HG03342 (cell line): ENCODE data around the gene TMPRSS11B.
"Not testable (repeated sequence)": the region's sequence is repeated elsewhere in the genome, so short reads cannot be mapped to it uniquely, and the experiment has no call there.

Experiments used
- ATAC-seq: cut with Tn5 transposase; IDR thresholded peaks from one replicate; pipeline ENCODE4 v1.9.1; 2021; ENCODE audit warnings: mild to moderate bottlenecking, moderate library complexity; ENCODE audit not compliant: unreplicated experiment

The TMPRSS11B gene

DNA sequence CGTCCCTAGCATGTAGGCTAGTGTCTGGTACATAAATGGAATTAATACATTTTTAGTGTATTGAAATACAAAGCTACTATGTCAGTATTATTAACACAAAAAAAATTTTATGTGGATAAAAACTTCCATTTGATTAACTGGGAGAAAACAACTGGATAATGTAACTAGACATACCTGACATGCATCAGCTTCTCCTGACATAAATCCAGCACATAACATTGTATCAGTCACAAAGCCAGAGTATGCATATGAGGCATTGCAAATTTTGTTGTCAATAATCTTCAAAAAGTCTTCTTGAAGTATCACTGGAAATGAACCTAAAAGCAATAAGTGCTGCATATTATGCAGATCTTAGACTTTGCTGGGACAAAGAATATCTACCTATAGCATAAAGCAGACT lies 16.9 kb downstream of the TMPRSS11B start:
- no peak for ATAC-seq

DNA sequence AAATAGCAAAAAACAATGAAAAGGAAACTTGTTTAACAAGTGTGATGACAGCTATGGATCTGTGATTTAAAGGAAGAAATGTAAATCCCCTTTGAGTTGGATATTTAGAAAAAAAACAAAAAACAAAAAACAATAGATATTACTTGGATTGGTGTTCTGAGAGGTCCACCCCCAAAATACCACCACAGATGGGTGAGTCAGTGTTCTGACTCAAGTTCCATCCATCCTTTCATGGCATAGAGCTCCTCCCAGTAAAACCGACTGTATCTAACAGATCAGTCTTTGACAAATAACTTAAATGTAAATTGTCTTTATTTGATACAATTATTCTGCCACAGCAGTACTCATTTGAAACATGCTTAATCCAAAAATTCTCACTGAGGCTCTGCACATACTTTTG lies 27.4 kb downstream of the TMPRSS11B start:
- ATAC-seq, result no peak

DNA sequence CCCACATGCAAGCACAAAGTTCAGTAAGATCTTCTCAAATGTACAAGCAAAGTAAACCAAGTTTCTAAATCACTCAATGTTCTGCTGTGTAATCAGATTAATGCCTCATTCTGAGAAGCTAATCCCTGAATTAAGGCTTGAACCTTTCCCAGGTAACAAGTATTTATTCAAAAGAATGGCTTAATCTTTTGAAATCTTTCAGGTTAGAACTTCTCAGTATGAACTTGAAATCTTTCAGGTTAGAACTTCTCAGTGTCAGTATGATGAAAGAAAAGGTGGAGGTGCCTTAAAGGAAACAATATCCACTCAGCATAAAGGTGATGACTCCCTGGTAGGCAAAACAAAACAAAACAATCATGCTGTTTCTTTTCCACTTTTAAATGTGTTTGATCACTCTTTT lies 29.0 kb downstream of the TMPRSS11B start:
- no peak for ATAC-seq

DNA sequence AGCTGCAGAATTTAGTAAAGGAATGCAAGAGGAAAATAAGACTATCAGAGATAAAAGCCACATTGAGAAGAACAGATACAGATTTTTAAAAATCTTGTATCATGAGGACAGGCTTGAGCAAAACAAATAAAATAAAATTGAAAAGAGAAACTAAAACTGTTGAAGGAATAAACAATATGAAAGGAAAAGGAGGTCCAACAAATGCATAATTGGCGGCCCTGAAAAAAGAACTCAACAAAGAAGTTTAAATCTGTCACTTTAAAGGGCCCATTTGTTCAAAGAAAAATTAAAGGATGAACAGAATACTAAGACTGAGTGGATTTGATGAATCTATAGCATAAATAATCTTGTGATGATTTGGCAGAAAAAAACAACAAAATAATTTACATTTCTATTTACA lies 36.5 kb downstream of the TMPRSS11B start:
- ATAC-seq, result no peak

DNA sequence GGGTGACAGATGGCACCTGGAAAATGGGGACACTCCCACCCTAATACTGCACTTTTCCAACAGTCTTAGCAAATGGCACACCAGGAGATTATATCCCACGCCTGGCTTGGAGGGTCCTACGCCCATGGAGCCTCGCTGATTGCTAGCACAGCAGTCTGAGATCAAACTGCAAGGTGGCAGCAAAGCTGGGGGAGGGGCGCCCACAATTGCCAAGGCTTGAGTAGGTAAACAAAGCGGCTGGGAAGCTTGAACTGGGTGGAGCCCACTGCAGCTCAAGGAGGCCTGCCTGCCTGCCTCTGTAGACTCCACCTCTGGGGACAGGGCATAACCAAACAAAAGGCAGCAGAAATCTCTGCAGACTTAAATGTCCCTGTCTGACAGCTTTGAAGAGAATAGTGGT lies 51.2 kb downstream of the TMPRSS11B start:
- not testable (repeated sequence) for ATAC-seq

DNA sequence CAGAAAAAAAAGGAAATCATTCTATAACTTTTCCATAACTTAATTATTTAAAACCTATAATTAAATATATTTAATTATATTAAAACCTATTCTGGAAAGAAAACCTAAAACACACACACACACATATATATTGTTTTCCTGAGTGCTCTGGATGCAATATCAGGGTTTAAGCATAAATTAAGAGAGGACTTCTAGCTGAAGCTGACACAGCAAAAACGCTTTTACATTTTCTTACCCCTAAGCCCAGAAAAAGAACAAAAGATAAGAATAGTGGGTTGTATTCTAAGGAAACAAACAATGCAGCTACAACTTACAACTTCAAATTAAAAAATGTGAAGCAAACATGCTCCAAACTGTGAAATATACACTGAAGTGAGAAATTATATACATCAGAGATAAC lies 52.3 kb downstream of the TMPRSS11B start:
- no peak for ATAC-seq

DNA sequence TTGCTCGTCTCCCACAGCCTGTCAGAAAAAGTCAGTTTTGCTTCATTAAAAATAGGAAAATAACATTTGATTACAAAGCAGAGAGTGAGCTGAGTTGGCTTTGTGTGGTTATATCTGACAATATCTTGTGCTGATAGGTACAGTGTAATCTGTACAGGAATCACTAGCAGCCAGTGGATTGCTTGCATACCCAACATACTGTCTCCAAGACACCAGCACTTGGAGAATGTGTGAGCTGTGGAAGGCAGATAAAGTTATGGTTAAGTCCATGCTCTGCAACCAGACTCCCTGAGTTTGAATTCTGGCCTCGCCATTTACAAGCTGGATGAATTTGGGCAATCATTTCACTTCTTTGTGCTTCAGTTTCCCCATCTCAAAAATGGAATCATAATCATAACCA lies 58.3 kb downstream of the TMPRSS11B start:
- ATAC-seq, result no peak

DNA sequence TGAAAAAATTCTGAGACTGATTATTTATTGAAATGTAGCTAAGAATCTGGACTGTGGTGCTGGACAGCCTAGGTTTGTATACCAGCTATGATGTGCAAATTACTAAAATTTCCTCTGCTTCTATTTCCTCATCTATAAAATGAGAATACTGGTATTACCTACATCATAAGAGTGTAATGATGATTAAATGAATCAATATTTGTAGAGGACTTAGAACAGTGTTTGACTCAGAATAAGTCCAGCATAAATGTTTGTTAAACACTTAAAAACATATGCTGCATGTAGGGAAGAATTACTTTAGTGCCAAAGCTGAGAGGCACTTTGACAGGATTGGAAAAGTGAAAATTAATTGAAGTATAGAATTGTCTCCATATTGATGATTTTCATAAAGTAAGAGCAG lies 60.6 kb downstream of the TMPRSS11B start:
- no peak for ATAC-seq

DNA sequence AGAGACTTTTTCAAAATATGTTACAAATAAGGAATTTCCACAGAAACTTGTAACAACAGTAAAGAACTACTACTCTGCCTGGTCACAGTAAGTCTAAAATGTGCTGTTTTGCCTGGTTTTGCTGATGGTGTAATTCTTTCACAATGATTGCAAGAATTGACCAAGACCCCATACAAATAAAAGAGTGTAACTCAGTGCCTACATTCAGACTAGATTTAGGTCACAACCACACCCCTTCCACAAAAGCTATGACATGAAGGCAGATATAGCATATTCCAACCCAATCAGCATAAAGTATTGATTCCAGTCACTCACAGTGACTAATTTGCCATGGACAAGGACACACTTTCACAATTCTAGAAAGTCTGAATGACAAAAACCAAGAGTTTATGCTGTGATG lies 62.1 kb downstream of the TMPRSS11B start:
- no peak for ATAC-seq

DNA sequence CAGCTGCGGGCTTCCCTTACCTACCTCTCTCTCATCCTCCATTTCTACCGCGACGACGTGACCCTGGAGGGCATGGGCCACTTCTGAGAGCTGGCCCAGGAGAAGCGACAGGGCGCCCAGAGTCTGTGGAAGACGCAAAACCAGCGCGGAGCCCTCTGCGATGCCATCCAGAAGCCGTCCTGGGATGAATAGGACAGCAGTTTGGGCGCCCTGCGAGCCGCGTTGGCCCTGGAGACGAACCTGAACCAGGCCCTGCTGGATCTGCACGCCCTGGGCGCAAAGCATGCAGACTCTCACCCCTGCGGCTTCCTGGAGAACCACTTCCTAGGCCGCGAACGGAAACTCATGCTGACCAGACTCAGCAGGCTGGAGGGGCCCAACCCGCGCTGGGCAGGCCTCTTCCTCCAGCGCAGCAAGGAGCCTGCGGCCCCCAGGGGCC lies 63.1 kb downstream of the TMPRSS11B start:
- ATAC-seq, result no peak

DNA sequence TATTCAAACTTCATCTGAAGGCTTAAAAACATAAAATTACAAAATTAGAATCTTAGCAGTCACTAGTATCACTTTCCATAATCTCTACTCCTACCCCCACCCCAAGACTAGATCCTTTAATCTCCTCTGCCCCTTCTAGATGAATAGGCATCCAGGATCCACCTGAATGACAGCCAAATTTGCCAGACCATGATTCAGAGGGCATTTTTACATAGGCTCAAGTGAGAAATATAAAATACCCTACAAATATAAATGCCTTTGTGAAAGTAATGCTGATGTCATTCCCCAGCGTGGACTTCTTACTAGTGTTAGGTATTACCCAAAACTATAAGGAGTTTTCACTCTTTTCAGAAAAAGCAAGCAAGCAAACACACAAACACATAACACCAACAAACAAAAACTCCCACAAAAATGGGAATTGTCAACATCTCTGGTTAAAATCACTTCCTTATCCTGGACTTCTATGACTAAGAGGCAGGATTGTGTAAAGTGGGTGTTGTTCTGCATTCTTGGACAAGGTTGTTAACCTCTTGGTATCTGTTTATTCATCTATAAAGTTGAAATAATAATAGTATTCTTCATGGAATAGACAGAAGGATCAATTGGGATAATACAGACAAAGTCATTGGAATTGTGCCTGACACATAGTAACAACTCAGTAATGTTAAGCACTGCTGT lies 64.5 kb downstream of the TMPRSS11B start:
- no peak for ATAC-seq

DNA sequence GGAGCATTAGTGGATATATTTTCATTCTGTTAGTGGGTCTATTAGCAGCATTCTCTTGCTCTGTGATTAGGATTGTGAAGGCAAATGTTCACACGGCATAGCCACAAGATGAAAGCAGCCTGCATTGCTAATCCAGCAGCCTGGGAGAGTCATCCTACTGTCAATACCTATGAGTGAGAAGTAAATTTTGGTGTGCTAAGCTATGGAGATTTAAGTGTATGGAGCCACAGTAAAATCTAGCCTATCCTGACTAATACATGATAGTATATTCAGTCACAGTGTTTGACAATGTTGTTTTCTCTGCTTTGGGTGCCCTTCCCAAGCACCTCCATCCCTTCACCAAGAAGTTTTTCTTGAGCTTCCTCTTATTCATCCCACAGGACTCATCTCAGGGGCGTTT lies 68.6 kb downstream of the TMPRSS11B start:
- no peak for ATAC-seq
